B cell (primary cell): Measurements from ENCODE around the gene MLXIP. TPM values are rescaled to one million over a fixed set of nuclear protein-coding genes. Genes with fewer than 3 reads are reported as not detected.

Experiments used
- ATAC-seq: fragments of 200-7000 bp; cut with Tn5 transposase; one replicate; pipeline ENCODE4 v1.10.0; 2021; ENCODE audit warnings: low read depth, mild to moderate bottlenecking, moderate number of reproducible peaks, moderate library complexity
- CTCF ChIA-PET: fragments of 350-600 bp; sonication (Branson Sonifier 250); formaldehyde crosslinking; loops from one replicate; lab custom pipeline; 2021; ENCODE audit warnings: antibody characterized with exemption, inconsistent platforms; lab: Charles Lee
- POLR2A ChIA-PET: fragments of 350-600 bp; sonication (Branson Sonifier 250); formaldehyde crosslinking; loops from one replicate; lab custom pipeline; 2021; ENCODE audit warnings: antibody characterized with exemption; lab: Charles Lee
- DNase-seq: peaks from one replicate; pipeline ENCODE4 v3.0.0; 2013
- H2AFZ ChIP-seq: 2 replicates; pipeline ENCODE4 v1.6.1; 2012; ENCODE audit warnings: mild to moderate bottlenecking, low read depth, low read length; ENCODE audit not compliant: insufficient read depth, poor library complexity, severe bottlenecking
- H3K27ac ChIP-seq, 2 donors: 1 replicate in 1 of 2; 2 replicates in 1 of 2; pipeline ENCODE4 v1.5.1; 2012 to 2013; ENCODE audit warnings: low read length in 2 of 2, mild to moderate bottlenecking in 2 of 2, moderate library complexity in 1 of 2
- H3K27me3 ChIP-seq, 4 experiments: fragments of 200-600 bp in 1 of 4; sonication (generic) in 1 of 4; replicated peaks in 1 of 4; 1 replicate in 2 of 4; 2 replicates in 2 of 4; pipeline versions ENCODE4 v1.6.1 to v1.7.0; 2013 to 2016; ENCODE audit warnings: low read length in 3 of 4, mild to moderate bottlenecking in 2 of 4, mixed read lengths in 1 of 4, moderate library complexity in 1 of 4; ENCODE audit not compliant: insufficient read depth in 4 of 4, control insufficient read depth in 3 of 4; ENCODE audit errors: control extremely low read depth in 1 of 4
- H3K36me3 ChIP-seq, 2 experiments: replicated peaks in 1 of 2; 1 replicate in 1 of 2; 2 replicates in 1 of 2; pipeline versions ENCODE4 v1.6.1 to v1.7.1; 2013; ENCODE audit warnings: low read length in 1 of 2; ENCODE audit not compliant: insufficient read depth in 2 of 2, control insufficient read depth in 1 of 2; ENCODE audit errors: control extremely low read depth in 1 of 2, extremely low read depth in 1 of 2
- H3K4me1 ChIP-seq, 2 donors: fragments of 200-600 bp in 1 of 2; sonication (generic) in 1 of 2; 1 replicate in 1 of 2; 2 replicates in 1 of 2; pipeline versions ENCODE4 v1.5.1 to v1.6.1; 2013 to 2017; ENCODE audit warnings: low read length in 2 of 2; ENCODE audit not compliant: control insufficient read depth in 2 of 2, insufficient read depth in 2 of 2
- H3K4me2 ChIP-seq: replicated peaks from 2 replicates; pipeline ENCODE3; 2012; ENCODE audit warnings: mild to moderate bottlenecking, low read depth, low read length; ENCODE audit not compliant: poor library complexity, severe bottlenecking
- H3K4me3 ChIP-seq, 5 experiments: fragments of 200-600 bp in 1 of 5; sonication (generic) in 1 of 5; 1 replicate in 3 of 5; 2 replicates in 2 of 5; pipeline versions ENCODE4 v1.5.1 to v1.7.0; 2011 to 2016; ENCODE audit warnings: low read length in 4 of 5, mild to moderate bottlenecking in 4 of 5, low read depth in 2 of 5, control low read depth in 1 of 5, moderate library complexity in 1 of 5; ENCODE audit not compliant: insufficient read depth in 1 of 5; ENCODE audit errors: control extremely low read depth in 1 of 5, extremely low read depth in 1 of 5
- H3K79me2 ChIP-seq: fragments of 200-600 bp; sonication (generic); one replicate; pipeline ENCODE4 v1.6.0; 2016; ENCODE audit warnings: low read length; ENCODE audit not compliant: control insufficient read depth, insufficient read depth
- H3K9ac ChIP-seq: fragments of 200-600 bp; sonication (generic); 2 replicates; pipeline ENCODE4 v1.6.1; 2017; ENCODE audit warnings: mild to moderate bottlenecking, low read length, moderate library complexity
- H3K9me3 ChIP-seq, 3 donors: one replicate each; pipeline versions ENCODE4 v1.6.1 to v1.7.1; 2013; ENCODE audit warnings: low read length in 2 of 3; ENCODE audit not compliant: control insufficient read depth in 2 of 3, insufficient read depth in 1 of 3; ENCODE audit errors: control extremely low read depth in 1 of 3
- H4K20me1 ChIP-seq: 2 replicates; pipeline ENCODE4 v1.6.0; 2012; ENCODE audit warnings: mild to moderate bottlenecking, low read length; ENCODE audit not compliant: insufficient read depth, control insufficient read depth, poor library complexity, severe bottlenecking
- H3K27ac Mint-ChIP-seq: one replicate; pipeline ENCODE4 v1.8.0; 2021; ENCODE audit warnings: mixed read lengths
- H3K27me3 Mint-ChIP-seq: one replicate; pipeline ENCODE4 v1.8.0; 2021; ENCODE audit warnings: mixed read lengths
- H3K4me1 Mint-ChIP-seq: one replicate; pipeline ENCODE4 v1.8.0; 2021; ENCODE audit warnings: mixed read lengths
- H3K4me3 Mint-ChIP-seq: one replicate; pipeline ENCODE4 v1.8.0; 2021; ENCODE audit warnings: mixed read lengths
- H3K9me3 Mint-ChIP-seq: one replicate; pipeline ENCODE4 v1.8.0; 2022; ENCODE audit warnings: mixed read lengths; ENCODE audit not compliant: insufficient read depth
- EZH2 ChIP-seq: IDR thresholded peaks from 2 replicates; pipeline ENCODE4 v1.6.1; 2012; ENCODE audit warnings: borderline replicate concordance, low read depth, mild to moderate bottlenecking, moderate library complexity, low read length; ENCODE audit not compliant: insufficient read depth, poor library complexity, severe bottlenecking
- WGBS: methylation state at CpG from one replicate; pipeline ENCODE4 v1.1.5; 2013; ENCODE audit warnings: missing lambda C conversion rate; ENCODE audit not compliant: insufficient coverage; 5-methylcytosine and 5-hydroxymethylcytosine counted together
- intact Hi-C: fragments of 100-400 bp; cut with micrococcal nuclease; formaldehyde crosslinking; loops from one replicate; pipeline ENCODE4 v1.10.0; 2022
- polyA plus RNA-seq: library from polyadenylated mRNA; depleted of rRNA; stranded (reverse); fragments of >200 nt; gene quantifications from 2 replicates; pipeline ENCODE4 v1.2.3, GENCODE V29; 2012
- total RNA-seq, 2 donors: library from RNA; stranded (reverse); fragments of 120-200 nt in 1 of 2; gene quantifications; 1 replicate in 1 of 2; 2 replicates in 1 of 2; pipeline versions ENCODE4 v1.2.3 to v1.2.4, GENCODE V29; 2013 to 2022
- TF ChIP-seq, protein P1 (sequence below): fragments of 200-600 bp; IDR thresholded peaks from one replicate; pipeline ENCODE4 v1.8.0; 2022; ENCODE audit warnings: antibody characterized with exemption, mild to moderate bottlenecking

Gene MLXIP
- total and polyA plus RNA-seq, 2 donors (not counting 1 experiment from before 2014, with no cell fraction given): 28.1 to 91.2 TPM

DNA sequence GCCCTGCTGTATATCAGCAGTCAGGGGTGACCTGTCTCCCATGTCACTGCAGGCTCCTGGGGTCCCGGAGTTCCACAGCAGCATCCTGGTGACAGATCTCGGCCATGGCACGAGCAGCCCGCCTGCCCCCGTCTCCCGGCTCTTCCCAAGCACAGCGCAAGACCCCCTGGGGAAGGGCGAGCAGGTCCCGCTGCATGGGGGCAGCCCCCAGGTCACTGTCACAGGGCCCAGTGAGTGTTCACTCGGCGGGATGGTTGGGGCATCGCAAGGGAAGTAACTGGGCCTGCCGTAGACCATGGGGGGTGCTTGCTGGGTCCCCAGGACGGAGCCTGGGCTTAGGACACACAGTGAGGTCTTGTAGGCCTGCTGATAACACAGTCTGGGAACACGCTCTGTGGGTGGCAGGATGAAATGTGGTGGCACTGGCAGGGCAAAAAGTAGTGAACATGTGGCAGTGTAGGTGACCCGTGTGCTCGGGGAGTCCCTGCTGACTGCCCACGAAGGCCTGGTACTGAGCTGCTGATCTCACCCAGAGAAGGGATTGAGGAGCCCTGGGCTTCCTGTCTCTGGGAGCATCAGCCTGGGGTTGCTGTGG, 57.0 kb downstream of the MLXIP start:
- H3K27me3 ChIP-seq: no peaks in the 10 kb centered on the region
- Mint-ChIP-seq H3K9me3 (no peaks in the 10 kb centered on the region), H3K27me3 (no peaks in the 10 kb centered on the region), H3K4me3 (no peak overlapping the region), H3K4me1 (no peaks in the 10 kb centered on the region), H3K27ac (no peak overlapping the region)
- no peaks in the 10 kb centered on the region for H3K4me1 ChIP-seq
- H3K27ac ChIP-seq: no peak overlapping the region
- ATAC-seq (no peak), DNase-seq (no peak)
- TF ChIP-seq EZH2: no peak
- TF ChIP-seq, protein P1, sequence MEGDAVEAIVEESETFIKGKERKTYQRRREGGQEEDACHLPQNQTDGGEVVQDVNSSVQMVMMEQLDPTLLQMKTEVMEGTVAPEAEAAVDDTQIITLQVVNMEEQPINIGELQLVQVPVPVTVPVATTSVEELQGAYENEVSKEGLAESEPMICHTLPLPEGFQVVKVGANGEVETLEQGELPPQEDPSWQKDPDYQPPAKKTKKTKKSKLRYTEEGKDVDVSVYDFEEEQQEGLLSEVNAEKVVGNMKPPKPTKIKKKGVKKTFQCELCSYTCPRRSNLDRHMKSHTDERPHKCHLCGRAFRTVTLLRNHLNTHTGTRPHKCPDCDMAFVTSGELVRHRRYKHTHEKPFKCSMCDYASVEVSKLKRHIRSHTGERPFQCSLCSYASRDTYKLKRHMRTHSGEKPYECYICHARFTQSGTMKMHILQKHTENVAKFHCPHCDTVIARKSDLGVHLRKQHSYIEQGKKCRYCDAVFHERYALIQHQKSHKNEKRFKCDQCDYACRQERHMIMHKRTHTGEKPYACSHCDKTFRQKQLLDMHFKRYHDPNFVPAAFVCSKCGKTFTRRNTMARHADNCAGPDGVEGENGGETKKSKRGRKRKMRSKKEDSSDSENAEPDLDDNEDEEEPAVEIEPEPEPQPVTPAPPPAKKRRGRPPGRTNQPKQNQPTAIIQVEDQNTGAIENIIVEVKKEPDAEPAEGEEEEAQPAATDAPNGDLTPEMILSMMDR: no peak
- no peaks in the 10 kb centered on the region for H3K79me2 ChIP-seq
- H4K20me1 ChIP-seq: peaks cover 5% of the 10 kb centered on the region
- no peaks in the 10 kb centered on the region for H3K9me3 ChIP-seq
- ChIA-PET CTCF (no interaction called here), POLR2A (no interaction called here)
- H3K36me3 ChIP-seq: peaks cover 2 to 52% of the 10 kb centered on the region in 2 experiments
- H3K4me2 ChIP-seq: no peak overlapping the region
- H3K4me3 ChIP-seq: no peak overlapping the region
- H3K9ac ChIP-seq: no peak overlapping the region
- no peak overlapping the region for H2AFZ ChIP-seq
- intact Hi-C loops: no loop called here
- 98% methylated on average over 18 of the region's 18 CpGs for WGBS

DNA sequence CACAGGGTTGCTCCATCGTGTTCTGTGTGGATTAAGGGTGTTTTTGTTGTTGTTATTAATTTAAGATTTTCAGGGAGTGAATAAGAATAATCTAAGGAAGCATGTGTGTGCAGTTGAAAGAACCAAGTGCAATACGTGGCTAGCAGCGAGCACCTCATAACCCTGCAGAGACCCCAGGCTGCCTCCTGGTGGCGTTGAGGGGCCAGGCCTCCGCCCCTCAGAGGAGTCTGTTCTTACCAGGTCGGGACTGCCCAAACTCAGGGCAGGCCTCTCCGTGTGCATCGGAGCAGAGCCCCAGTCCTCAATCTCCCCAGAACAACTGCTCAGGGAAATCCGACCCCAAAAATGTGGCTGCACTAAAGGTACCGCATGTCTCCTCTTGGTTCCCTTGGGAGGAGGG, 58.7 kb downstream of the MLXIP start:
- Histone ChIP-seq H3K4me1 (no peaks in the 10 kb centered on the region), H2AFZ (no peak overlapping the region), H3K4me2 (no peak overlapping the region), H3K27ac (no peak overlapping the region), H3K27me3 (no peaks in the 10 kb centered on the region), H3K4me3 (no peak overlapping the region), H3K36me3 (peaks cover 1 to 60% of the 10 kb centered on the region in 2 experiments), H3K79me2 (no peaks in the 10 kb centered on the region), H4K20me1 (no peaks in the 10 kb centered on the region), H3K9me3 (no peaks in the 10 kb centered on the region), H3K9ac (no peak overlapping the region)
- WGBS: 95% methylated on average over 8 of the region's 10 CpGs
- H3K27ac Mint-ChIP-seq: no peak overlapping the region
- no peak overlapping the region for H3K4me3 Mint-ChIP-seq
- intact Hi-C loops: no loop called here
- H3K4me1 Mint-ChIP-seq: no peaks in the 10 kb centered on the region
- ChIA-PET POLR2A (no interaction called here), CTCF (no interaction called here)
- TF ChIP-seq EZH2: no peak
- TF ChIP-seq, protein P1: no peak
- H3K27me3 Mint-ChIP-seq: no peaks in the 10 kb centered on the region
- no peaks in the 10 kb centered on the region for H3K9me3 Mint-ChIP-seq
- DNase-seq: no peak
- ATAC-seq: no peak
